ENCODE results near the gene KCNC2.

Gene KCNC2

DNA sequence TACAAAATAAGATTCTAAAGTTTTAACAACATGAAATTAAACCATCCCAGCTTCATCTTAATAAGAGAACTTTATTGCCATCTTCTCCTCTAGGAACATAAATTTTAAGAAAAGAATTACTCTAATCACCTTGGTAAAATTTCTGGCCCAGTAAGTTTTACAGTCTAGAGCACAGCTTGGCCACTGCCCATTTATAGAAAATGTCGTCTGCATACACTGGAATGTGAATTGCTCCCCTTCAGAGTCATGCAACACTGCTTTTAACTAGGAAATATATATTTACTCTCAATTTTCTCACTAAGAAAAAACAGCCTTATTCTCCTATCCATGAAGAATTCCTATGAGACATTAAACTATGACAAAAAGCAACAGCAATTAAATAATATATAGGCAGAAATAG, 48.2 kb downstream of the KCNC2 start:
- no peak for DNase-seq (ENCODE audit: low read depth, low spot score)

GRCh38 chr12:75157385-75157784, 52.3 kb downstream of the KCNC2 start:
- DNase-seq (ENCODE audit: low read depth, low spot score) = no peak

DNA sequence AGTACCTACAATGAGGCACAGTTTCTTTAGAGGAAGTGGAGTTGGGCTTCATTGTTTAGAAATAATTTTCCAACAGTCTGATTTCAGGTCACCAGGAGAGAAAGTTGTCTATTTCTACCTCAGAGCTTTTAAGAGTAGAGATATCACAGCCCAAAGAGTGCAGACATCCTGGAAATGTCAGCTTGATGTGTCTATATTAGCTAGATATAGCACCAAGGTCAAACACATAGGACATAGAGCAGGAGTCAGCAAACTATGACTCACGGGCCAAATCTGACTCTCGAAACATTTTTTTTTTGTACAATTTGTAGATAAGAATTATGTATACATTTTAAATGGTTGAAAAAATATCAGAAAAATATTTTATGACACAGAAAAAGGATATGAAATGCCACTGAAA, 53.7 kb downstream of the KCNC2 start:
- DNase-seq (ENCODE audit: low read depth, low spot score) = no peak

DNA sequence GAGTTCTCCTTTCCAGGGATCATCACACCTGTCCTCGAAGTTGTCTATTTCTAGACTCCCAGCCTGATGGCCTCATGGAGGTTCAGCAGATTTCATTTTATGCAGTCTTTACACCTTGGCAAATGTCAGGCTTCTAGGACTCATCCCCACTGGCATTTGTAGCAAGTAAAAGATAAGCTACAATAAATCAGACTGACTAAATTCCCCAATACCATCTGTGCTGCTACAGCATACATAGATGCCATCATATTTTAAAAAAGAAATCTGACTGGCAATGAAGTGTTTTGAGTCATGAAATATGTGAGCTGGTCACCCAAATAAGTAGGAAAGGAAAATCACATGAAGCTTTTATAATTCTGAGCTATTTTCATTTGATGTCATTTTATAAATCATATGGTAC, 55.3 kb downstream of the KCNC2 start:
- DNase-seq (ENCODE audit: low read depth, low spot score) = no peak

GRCh38 chr12:75139196-75139595, 70.4 kb downstream of the KCNC2 start:
- DNase-seq (ENCODE audit: low read depth, low spot score) = no peak

GRCh38 chr12:75137896-75138295, 71.7 kb downstream of the KCNC2 start:
- no peak for DNase-seq (ENCODE audit: low read depth, low spot score)

DNA sequence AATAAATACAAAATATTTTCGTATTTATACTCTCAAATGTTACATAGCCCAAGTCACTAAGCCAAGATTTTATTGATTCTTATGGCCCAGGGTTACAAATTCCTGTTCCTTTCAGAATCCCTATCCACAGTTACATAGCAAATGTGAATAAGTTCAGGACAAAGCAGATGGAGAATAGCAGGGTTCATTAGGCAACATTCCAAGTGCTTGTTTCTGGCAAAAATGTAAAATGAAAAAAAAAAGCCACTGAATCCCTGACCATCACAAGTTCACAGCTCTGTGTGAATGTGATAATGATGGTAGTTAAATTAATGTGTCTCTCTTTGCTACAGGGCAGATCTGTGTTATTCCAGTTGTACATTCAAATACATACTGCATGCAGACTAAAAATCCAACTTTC, 74.6 kb downstream of the KCNC2 start:
- no peak for DNase-seq (ENCODE audit: low read depth, low spot score)

GRCh38 chr12:75130811-75131210, 78.8 kb downstream of the KCNC2 start:
- DNase-seq (ENCODE audit: low read depth, low spot score) = no peak

- DNase-seq (ENCODE audit: low read depth, low spot score) = no peak
These were observed 80.4 kb downstream of the KCNC2 start for GRCh38 chr12:75129275-75129674.

DNA sequence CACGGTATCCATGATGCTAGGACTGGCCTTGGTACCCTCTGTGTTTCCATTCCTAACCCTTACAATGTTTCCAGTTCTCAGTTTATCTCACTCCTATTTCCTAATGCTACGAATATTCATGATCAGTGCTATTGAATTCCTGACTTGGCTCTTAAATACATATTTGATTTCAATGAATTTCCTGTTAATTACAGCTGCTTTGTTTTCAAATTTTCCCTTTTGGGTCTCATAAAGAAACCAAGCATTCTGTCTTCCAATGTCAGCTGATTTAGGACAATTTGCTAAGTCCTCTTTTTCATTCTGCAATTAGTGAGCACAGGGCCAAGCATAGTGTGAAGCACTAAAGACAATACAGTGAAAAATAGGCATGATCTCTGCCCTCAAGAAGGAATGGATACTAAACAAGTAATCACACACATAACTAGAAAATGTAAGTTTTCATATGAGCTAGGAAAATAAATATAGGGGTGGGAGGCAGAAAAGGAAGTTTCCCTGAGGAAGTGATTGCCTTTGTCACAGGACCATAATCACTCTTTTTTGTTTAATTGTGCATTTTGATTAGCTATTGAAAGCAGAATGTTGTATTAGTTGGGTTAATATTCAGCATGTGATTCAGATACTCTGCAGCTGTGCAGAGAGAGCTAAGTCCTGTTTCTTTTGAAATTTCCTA, 88.5 kb downstream of the KCNC2 start:
- DNase-seq (ENCODE audit: low read depth, low spot score) = no peak

GRCh38 chr12:75120311-75120711, 89.3 kb downstream of the KCNC2 start:
- DNase-seq (ENCODE audit: low read depth, low spot score) = no peak

- DNase-seq (ENCODE audit: low read depth, low spot score) = no peak
These were observed 92.9 kb downstream of the KCNC2 start for GRCh38 chr12:75116646-75117198.

GRCh38 chr12:75115748-75116147, 93.9 kb downstream of the KCNC2 start:
- no peak for DNase-seq (ENCODE audit: low read depth, low spot score)

- DNase-seq (ENCODE audit: low read depth, low spot score) = no peak
These were observed 105.8 kb downstream of the KCNC2 start for GRCh38 chr12:75103822-75104221.

DNA sequence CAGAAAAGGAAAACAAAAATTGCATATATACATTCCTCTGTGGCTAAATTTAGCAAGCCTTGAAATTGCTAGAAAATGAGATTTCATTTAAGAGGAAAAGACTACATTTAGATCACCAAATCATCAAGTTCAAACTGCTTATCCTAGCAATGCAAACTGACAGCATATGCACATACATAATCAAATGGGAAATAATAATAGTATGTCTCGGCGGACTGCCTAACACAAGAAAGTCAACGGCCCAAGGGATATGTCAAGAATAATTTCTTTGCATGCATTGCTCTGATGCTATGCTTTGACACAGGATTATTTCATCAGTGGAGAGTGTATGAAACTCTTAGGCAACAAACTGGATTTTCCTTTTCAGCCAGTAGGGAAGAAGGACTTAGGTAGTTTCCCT, 107.9 kb downstream of the KCNC2 start:
- no peak for DNase-seq (ENCODE audit: low read depth, low spot score)

- no peak for DNase-seq (ENCODE audit: low read depth, low spot score)
These were observed 110.4 kb downstream of the KCNC2 start for GRCh38 chr12:75099210-75099609.

DNA sequence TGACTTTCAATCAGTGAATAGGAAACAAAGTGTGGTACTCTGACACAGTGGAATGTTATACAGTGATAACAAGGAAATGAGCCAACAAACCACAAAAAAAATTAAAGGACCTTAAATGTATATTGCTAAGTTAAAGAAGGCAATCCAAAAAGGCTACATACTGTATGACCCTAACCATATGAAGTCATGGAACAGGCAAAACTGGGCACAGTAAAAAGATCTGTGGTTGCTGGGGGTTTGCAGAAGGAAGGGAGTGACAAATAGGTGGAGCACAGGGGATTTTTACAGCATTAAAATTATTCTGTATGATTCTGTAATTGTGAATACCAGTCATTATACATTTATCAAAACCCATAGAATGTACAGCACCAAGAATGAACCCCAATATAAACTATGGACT, 112.6 kb downstream of the KCNC2 start:
- no peak for DNase-seq (ENCODE audit: low read depth, low spot score)

- no peak for DNase-seq (ENCODE audit: low read depth, low spot score)
These were observed 122.0 kb downstream of the KCNC2 start for GRCh38 chr12:75087654-75088053.

GRCh38 chr12:75086091-75087038, 123.3 kb downstream of the KCNC2 start:
- DNase-seq (ENCODE audit: low read depth, low spot score) = no peak

DNA sequence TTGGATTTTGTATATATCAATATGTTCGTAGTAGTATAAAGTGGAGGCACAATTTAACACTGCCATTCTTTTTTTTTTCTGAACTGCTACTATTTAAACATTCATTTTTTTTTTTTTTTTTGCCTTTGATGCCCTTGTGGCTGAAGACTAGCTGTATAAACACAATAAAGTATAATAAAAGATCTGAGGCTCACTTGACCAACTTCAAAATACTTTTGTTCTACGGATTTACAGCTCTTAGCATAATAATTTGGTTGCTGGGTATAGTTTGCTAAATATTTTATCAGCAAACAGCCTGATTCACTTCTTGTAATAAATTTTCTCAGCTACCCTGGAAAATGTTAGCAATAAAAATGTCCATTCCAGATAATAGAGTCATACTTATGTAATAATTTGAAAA, 128.3 kb downstream of the KCNC2 start:
- DNase-seq (ENCODE audit: low read depth, low spot score) = no peak

- DNase-seq (ENCODE audit: low read depth, low spot score) = no peak
These were observed 129.1 kb downstream of the KCNC2 start for GRCh38 chr12:75080582-75080981.

DNA sequence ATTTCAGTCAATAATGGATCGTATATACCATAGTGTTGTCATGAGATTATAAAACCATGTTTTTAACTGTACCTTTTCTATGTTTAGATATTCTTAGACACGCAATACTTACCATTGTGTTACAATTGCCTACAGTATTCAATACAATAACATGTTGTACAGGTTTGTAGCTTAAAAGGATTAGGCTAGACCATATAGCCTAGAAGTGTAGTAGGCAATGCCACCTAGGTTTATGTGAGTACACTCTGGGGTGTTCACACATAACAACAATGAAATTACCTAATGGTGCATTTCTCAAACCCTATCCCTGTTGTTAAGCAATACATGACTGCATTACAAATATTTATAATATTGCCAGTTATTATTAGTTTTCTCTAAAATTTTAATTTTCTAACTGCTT, 144.2 kb downstream of the KCNC2 start:
- no peak for DNase-seq (ENCODE audit: low read depth, low spot score)

DNA sequence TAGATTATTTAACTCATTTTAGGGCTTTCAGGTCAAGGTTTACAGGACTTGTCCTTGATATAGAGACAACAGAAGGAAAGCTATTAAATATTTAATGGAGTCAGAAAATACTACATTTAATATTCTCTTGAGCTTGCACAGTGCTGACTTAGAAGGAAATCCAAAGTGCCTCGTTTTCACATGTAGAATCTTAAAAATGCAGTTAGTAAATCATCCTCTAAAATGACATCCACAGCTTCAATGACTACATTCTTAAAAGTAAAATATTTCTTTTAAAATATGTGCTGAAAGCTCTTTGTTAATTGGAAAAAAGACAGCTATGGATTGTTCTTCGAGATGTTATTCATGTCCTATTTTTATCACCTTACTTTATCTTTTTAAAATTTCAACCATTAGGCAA, 146.9 kb downstream of the KCNC2 start:
- no peak for DNase-seq (ENCODE audit: low read depth, low spot score)
